NCI-H2196 treated with DMSO at 0.1 percent for 48 hours (cell line): ENCODE results near the gene EXOC4.

Experiments used
- DNase-seq: peaks from one replicate; lab custom pipeline; 2025; ENCODE audit not compliant: unreplicated experiment; lab: John Stamatoyannopoulos, UW

Gene EXOC4

GRCh38 chr7:133741703-133742102 lies 488.8 kb downstream of the EXOC4 start:
- DNase-seq = no peak

DNA sequence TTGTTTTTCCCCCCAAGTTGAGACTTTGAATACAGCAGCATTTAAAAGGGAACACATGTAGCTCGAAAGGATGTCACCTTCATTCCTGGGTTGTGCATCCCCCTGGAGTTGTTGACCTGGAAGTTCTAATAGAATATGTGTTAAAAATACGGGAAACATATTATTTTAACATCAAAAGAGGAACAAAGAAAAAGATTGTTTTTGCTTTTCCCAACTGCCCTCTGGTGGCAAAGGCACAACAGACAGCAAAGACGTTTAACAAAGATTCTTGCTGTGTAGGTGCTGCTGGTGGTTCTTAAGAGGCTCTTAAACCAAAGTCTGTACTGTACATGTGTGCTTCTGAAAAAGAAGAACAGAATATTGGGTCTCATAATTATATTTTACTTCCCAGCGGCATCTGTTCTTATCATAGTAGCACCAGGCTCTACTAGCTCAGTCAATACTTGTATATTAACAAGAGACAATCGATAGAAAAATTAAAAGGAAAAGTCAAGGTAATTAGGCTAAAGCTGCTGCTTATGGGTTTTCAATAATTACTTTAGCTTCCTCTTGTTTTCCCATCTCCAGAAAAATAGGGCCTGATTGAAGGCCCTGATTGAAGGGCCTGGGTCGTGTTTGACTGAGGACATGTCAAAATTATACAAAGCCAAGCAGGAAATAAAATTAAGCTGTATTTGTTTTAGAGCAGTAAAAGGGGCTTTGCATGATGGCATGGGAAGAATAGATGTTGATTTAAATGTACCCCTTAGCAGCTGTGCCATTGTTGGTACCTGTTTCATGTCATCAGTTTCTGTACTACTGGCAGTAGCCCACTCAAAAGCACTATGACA lies 490.0 kb downstream of the EXOC4 start:
- DNase-seq = no peak

DNA sequence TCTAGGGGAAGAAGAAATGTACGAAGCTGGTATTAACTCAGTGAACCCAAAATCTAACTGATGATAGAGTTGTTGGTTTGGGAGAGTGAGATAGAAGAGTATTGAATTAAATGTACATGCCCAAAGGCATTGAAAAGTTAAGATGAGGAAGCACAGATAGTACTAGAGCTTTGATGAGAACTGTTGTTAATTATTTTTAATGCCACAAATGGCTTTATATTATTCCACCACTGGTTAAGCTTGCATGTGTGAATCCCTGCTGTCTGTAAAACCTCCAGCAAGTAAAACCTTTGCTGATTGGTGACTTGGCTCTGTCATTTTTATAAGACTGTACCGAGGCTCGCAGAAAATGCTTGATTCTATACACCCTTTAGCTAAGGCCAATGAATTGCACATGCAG lies 491.6 kb downstream of the EXOC4 start:
- DNase-seq = no peak

GRCh38 chr7:133746305-133746704 lies 493.4 kb downstream of the EXOC4 start:
- no peak for DNase-seq

DNA sequence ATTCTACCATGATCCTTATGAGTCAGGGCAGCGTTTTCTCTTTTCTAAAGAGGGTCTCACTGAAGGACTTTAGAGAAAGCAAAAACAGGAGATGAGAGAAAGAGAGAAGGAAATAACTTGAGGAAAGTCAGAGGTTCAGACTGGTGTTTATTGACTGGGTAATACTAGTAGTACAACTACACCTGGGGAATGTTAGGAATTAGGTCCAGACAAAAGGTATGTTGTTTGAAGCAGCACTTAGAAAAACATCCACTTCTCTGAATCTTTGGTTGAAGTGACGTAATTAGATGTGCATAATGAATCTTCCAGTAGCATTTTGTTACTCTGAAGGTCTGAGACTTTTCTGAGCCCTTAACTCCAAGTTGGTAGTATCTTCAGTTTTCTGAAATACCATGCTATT lies 494.0 kb downstream of the EXOC4 start:
- no peak for DNase-seq

DNA sequence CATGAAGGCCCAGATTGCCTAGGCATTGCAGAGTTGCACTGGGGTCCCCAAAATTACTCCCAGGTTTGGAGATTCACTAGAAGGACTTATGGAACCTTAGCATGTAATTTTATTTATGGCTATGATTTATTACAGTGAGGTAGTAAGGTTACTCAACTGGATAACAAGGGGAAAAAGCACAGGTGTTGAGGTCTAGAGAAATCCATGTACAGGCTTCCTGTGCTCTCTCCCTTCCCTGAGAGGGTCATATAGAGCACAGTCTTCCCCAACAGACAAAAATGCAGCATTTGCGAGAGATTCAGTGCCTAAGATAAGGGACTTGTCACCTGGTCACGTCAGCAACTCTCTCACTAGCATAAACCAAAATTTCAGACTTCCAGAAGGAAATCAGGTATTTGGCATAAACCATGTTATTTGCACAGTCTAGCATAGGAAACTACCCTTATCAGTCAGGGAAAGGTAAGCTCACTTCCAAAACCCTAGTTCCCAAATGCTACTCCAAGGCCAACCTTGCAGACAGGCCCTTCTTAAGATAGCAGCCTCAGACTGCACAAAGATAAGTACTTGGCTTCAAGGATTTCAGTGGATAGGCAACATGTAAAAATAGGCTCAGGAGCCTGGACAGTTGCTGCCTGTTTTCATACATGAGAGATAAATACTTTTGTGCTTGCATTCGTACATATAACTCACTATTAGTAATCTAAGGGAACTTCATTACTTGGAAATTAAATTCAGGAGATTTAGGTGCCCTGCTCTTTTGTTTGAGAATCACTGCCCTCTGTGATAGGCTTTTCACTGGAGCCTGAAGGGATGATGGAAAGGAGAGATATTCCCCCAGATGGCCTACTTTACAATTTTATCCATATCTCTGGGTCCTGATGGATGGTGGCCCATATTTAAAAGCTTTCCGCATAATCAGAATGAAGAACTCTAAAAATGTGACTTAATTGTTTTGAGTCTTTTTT lies 495.8 kb downstream of the EXOC4 start:
- no peak for DNase-seq

- no peak for DNase-seq
Measured at GRCh38 chr7:133750287-133750686, 497.4 kb downstream of the EXOC4 start.

- no peak for DNase-seq
Measured at GRCh38 chr7:133751079-133751478, 498.2 kb downstream of the EXOC4 start.

DNA sequence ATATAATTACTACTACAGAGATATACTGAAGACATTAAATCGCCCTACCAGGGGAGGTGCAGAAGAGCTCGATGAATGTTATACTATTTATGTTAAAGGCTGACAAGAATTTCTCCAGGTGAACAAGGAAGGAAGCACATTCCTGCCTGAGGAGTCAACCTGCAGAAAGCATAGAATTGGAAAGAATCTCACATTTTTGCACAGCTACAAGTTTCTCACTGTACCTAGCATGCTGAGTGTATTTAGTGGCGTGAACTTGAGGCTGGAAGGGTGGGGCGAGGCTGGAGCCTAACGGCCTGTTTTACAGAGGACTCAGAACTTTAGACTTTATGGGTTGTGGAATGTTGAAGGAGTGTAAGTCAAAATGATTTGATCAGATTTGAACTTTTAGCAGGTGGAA lies 500.6 kb downstream of the EXOC4 start:
- no peak for DNase-seq

DNA sequence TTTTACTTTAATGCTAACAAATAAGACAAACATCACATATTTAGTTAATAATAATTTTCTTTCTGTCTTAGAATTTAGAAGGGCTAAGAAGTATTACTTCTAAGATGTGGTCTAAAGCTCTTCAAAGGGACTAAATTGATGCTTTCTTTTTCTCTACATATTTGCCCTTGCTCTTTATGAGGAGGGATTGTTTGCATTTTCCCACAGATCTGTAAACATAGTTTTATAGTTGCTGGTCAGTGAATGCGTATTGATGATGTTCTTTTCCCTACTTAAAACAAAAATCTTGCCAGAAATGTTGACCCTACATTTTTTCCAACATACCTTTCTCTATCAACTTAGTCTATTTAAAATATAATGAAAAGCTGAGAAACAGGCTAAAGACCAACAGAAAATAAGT lies 501.8 kb downstream of the EXOC4 start:
- DNase-seq = no peak

DNA sequence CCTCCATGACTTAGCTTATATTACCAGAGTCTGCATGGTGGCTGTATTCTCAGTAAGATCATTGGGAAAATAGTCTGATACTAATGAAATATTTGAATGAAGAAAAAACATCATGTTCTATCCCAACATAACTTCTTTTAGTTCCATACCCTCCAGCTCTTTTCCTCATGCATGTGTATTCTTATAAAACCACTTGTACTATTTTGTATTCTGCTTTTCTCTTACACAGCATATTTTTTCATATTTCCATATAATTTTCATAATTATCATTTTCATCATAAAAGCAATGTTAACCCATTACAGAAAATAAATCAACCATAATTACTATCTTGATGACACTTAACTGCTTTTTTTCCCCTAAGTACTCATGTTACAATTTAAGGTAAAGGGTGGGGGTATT lies 503.0 kb downstream of the EXOC4 start:
- DNase-seq = no peak

GRCh38 chr7:133761443-133761842 lies 508.6 kb downstream of the EXOC4 start:
- DNase-seq = no peak

DNA sequence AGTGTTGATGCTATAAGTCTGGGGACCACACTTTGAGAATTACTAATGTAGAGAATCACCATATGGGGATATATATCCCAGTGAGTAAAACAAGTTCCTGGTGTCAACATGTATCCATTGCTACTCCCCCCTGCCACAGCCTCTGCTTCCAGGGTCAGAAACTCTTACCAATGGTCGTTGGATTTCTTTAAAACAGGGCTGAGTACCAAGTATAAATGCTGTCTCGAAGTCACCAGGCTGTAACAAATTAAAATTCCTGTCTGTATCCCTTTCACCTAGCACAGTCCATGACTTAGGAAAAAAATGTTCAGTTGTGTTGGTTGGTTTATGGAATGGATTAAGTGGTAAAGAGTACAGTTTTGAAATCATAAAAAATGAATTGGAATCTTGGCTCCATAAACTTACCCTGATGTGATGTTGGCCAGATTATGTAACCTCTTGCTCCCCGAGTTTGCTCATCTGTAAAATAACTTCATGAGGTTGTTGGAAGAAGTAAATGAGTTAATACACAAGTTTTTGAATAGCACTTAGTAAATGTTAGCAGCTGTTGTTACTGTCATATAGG lies 510.3 kb downstream of the EXOC4 start:
- DNase-seq = no peak

- no peak for DNase-seq
Measured at GRCh38 chr7:133769668-133770067, 516.8 kb downstream of the EXOC4 start.

DNA sequence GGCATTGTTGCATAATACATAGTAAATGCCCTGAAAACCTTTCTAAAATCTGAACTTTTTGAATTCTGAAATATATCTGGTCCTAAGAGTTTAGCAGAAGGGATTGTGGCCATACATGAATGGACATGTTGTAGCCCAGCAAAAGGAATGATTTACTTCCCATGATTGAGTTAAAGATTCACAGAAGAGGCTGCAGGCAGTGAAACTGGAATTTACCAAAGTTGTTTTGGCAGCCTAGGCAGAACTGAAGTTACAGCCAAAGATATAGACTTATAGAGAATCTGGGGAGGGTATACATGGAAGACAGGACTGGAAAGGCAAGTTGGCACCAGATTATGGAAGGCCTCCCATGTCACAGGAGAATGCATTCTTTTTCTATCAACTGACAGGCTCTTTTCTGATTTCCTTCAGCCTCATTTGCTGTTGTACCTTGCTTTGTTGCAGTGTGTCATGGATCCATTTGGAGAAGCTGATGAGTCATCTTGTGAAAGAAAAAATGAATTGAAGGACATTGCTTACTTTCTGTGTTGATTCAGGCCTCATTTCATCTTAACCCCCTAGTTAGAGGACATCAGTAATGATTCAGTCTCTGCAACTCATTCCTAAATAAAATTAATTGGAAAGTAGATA lies 518.1 kb downstream of the EXOC4 start:
- DNase-seq = no peak

DNA sequence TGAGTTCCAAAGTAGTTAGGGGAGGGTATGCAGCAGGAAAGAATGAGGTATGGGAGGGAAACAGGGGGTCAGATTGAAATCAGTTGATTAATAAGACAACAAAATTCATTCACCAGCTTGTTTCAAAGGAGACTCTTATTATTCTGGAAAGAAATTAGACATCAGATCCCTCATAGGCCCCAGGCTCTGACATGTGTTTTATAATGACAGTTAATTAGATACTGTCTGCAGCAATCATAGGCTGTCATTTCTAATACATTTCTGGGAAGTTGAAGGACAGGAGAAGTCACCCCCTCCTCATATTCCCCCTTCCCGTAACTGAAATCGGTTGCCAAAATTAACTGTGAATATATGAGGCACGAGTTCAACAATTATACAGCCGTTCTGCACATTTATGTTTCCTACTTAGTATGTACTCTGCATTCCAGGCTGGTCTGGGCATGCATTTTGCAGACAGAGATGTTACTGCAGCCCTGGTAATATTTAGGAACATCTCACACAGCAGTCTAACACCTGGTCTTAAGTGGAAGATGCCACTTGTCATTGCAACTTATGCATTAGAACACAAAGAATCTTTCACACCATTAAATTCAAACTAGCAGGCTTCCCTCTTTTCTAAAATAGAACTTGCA lies 519.0 kb downstream of the EXOC4 start:
- DNase-seq = no peak

DNA sequence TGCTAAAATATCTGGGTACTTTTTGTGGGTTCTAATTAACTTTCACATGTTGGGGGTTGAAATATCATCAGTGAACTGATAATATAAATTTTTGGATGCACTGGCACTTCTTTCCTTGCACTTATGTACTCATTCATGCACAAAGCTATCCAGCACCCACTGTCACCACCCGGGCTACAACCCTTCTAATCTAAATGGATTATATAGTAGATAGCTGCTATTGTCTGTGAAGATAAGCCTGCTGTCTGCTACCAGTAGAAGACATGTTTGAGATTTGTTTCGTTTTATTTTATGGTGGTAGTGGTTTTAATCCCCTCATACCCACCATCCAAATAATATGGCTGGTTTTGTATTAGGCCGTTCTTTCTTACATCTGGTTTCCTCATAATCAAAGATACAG lies 520.7 kb downstream of the EXOC4 start:
- no peak for DNase-seq

GRCh38 chr7:133775201-133775600 lies 522.3 kb downstream of the EXOC4 start:
- no peak for DNase-seq

DNA sequence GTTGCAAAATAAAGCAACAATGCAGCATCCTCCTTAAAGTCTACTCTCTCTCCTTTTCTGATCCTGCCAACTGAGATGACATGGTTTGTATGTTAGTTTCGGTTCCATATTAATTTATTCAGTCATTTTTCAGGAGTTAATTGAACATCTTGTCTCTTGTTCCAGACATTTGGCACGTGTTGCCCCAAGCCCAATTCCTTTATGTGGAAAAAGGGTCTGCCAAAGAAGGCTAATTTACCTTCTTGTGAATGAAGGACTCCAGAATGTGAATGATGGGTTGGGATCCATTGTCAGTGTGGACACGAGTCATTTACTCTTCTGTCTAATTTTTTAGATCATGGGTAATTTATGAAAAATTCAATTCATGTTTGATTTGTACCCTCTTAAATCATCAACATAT lies 523.4 kb downstream of the EXOC4 start:
- no peak for DNase-seq

DNA sequence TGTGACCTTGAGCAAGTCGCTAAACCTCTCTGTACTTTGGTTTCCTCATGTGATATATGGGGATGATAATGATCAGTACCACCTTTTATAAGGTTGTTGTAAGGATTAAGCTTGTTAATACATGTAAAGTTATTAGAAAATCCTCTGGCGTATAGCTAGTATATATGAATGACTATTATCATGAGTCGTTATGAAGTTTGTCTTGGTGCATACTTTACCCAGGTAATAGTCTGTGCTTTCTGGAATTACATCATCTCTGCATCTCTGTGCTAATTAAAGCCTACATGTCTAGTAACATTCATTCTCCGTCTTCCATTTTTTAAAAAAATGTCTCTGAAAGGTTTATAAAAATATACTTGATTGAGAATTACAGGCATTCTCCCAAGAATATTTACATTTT lies 524.8 kb downstream of the EXOC4 start:
- DNase-seq = no peak

GRCh38 chr7:133778472-133778871 lies 525.6 kb downstream of the EXOC4 start:
- DNase-seq = no peak
